Ectodermal cell (in vitro differentiated cells): ENCODE measurements around the gene ENTR1.

ENCODE experiments used
- H3K27ac ChIP-seq: 2 replicates; pipeline ENCODE4 v1.7.0; 2013; ENCODE audit warnings: mild to moderate bottlenecking, low read depth, low read length; ENCODE audit not compliant: insufficient read depth, poor library complexity, severe bottlenecking
- H3K27me3 ChIP-seq: 2 replicates; pipeline ENCODE4 v1.7.0; 2013; ENCODE audit warnings: mild to moderate bottlenecking, low read length; ENCODE audit not compliant: insufficient read depth, control insufficient read depth, poor library complexity, severe bottlenecking
- H3K36me3 ChIP-seq: one replicate; pipeline ENCODE4 v1.7.0; 2013; ENCODE audit warnings: low read length; ENCODE audit not compliant: control insufficient read depth, insufficient read depth
- H3K4me1 ChIP-seq: one replicate; pipeline ENCODE4 v1.7.0; 2013; ENCODE audit warnings: low read length; ENCODE audit not compliant: control insufficient read depth, insufficient read depth
- H3K4me3 ChIP-seq: 2 replicates; pipeline ENCODE4 v1.7.0; 2013; ENCODE audit warnings: low read depth, low read length, control low read depth; ENCODE audit not compliant: insufficient read depth
- H3K9me3 ChIP-seq: 2 replicates; pipeline ENCODE4 v1.7.0; 2013; ENCODE audit warnings: mild to moderate bottlenecking, low read length, moderate library complexity; ENCODE audit not compliant: control insufficient read depth
- WGBS, 2 experiments: methylation state at CpG; one replicate each; pipeline ENCODE4 v1.1.7; 2013; ENCODE audit warnings: missing lambda C conversion rate in 2 of 2; 5-methylcytosine and 5-hydroxymethylcytosine counted together

Gene ENTR1

DNA sequence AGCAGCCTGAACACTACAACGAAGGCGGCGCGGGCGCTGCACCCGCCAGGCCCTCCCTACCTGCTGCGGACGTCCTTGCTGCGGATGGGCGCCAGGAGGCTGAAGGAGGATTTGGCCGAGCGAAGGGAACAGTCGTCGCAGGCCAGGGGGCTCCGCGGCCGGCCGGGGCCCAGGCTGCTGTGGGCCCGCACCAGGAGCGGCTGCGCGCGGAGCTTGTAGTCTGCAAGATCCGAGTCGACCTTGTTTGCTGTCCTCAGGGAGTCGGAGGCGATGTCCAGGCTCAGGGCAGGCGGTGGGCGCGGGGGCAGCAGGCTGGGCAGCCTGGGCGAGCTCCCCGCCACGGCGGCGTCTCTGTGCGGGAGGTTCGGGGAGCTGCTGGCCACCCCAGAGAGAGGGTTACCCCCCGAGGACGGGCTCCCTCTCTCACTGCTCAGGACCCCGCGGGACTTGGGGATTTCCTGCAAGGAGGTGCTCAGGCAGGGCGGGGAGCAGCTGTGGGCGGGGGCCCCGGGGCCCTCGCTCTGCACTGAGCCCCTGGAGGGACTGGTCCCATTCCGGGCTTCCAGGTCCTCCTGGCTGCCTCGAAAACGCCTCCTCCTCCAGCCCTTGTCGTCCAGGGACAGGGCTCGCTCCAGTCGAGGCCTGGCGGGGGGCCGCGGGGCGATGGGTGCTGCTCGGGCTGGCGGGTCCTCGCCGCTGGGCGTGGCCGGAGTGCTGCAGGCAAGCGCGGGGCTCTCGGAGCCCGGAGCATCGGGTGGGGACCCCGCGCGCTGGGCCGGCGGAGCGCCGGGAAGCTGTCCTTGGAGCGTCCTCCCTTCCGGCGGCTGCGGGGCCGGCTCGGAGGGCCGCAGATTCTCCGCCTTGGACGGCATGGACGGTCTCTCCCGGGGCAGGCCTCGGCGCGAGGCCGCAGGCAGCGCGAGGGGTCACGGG is 28.4 kb upstream of the ENTR1 start:
- H3K4me3 ChIP-seq: peak overlapping the region; percentile 86
- no peak overlapping the region for H3K27ac ChIP-seq
- no peaks in the 10 kb centered on the region for H3K36me3 ChIP-seq
- peaks cover 8% of the 10 kb centered on the region for H3K4me1 ChIP-seq
- no peaks in the 10 kb centered on the region for H3K27me3 ChIP-seq
- WGBS, 2 experiments: 1% methylated on average over 91 of the region's 91 CpGs
- H3K9me3 ChIP-seq: no peaks in the 10 kb centered on the region

DNA sequence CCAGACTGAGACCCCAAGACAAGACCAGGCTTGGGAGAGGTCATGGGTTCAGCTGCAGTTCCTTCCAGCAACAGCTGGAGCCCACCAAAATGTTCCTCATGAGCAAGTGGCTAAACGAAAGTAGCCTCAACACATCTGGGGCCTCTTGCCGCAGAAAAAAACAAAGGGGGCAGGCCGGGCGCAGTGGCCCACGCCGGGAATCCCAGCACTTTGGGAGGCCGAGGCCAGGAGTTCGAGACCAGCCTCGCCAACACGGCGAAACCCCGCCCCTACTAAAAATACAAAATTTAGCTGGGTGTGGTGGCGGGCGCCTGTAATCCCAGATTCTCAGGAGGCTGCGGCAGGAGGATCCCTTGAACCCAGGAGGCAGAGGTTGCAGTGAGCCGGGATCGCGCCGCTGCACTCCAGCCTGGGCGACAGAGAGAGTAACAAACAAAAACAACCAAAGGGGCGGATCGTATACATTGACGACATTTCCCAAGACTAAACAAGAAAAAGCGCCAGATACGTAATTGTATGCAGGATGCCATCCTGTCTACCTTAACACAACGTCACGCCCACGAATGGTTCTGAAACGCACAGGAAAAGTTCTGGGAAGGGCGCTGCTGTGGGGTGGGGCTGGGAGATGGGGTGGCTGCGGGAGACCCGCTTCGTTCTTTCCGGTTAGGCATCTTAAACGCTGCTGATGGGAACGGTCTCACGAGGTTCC is 27.6 kb upstream of the ENTR1 start:
- Histone ChIP-seq H3K4me1 (peaks cover 8% of the 10 kb centered on the region), H3K9me3 (no peaks in the 10 kb centered on the region), H3K36me3 (no peaks in the 10 kb centered on the region), H3K27me3 (no peaks in the 10 kb centered on the region), H3K27ac (no peak overlapping the region), H3K4me3 (peak overlapping the region; percentile 86)
- 60 to 62% methylated on average over 37 of the region's 37 CpGs for WGBS, 2 experiments

DNA sequence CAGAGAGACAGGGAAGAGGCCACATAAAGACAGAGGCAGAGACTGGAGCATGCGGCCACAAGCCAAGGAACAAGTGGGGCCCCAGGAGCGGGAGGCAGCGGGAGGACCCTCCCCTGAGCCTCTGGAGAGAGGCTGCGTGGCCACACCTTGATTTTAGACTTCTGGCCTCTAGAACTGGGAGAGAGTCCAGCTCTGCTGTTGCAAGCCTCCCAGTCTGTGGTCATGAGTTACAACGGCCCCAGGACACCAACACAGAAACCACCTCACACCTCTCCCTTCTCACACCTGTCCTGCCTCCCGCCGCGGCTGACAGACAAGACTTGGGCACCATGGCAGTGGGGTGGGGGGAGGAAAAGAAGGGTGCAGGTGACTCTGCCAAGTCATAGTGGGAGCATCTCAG is 27.0 kb upstream of the ENTR1 start:
- Histone ChIP-seq H3K27ac (no peak overlapping the region), H3K27me3 (no peaks in the 10 kb centered on the region), H3K4me1 (peaks cover 8% of the 10 kb centered on the region), H3K4me3 (peak overlapping the region; percentile 86), H3K9me3 (no peaks in the 10 kb centered on the region), H3K36me3 (no peaks in the 10 kb centered on the region)
- WGBS, 2 experiments: 94 to 96% methylated on average over 8 of the region's 8 CpGs

DNA sequence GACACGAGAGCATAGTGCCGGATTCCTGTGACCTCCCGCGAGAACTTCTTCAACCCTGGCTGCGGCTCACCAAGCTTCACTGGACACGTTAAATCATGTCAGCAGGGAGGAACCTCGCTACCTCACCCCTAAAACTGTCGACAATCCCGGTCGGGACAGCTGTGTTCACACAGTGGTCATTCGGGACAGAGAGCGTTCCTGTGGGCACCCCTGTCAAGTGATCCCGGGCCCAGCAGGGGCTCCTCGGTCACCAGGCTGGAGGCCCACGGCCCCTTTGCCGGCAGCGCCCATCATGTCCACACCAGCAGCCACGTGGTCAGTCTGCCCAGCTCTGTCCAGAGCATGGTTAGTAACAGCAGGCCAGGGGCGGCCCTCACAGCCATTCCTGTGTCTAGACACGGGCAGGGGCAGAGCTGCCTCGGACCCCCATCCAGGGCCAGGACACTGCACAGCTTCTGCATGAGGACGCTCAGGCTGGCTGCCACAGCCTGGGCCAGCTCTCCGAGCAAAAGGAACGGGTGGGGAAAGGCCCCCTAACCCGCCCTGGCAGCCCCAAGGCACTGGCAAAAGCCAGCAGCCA is 25.7 kb upstream of the ENTR1 start:
- Histone ChIP-seq H3K27ac (no peak overlapping the region), H3K27me3 (no peaks in the 10 kb centered on the region), H3K36me3 (no peaks in the 10 kb centered on the region), H3K4me3 (no peak overlapping the region), H3K9me3 (no peaks in the 10 kb centered on the region), H3K4me1 (peaks cover 8% of the 10 kb centered on the region)
- 86% methylated on average over 25 of the region's 25 CpGs for WGBS, 2 experiments

DNA sequence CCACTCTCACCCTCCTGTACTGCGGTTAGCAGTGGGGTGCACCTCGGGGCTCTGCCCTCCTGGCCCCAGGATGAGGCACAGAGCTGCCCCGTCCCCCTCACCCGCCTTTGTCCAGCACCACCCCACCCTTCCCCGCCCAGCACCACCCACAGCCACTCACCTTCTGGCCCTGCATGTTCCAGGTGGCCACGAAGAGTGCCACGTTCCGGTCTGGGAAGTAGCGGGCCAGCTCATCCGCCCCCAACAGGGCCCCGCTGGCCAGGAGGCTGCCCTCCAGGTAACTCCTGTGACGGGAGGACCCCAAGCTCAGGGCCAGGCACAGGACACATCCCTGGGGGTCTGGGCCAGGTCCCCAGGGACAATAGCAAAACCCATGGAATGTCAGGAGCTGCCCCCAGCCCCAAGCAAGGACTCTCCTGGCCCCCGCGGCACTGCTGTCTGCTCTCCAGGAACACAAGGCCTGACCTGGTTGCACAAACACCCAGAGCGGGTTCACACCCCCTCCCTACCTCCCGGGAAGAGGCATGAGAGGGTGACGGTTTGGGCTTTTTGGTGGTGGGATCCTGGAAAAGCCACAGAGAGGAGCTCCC is 24.3 kb upstream of the ENTR1 start:
- no peak overlapping the region for H3K4me3 ChIP-seq
- no peaks in the 10 kb centered on the region for H3K9me3 ChIP-seq
- no peaks in the 10 kb centered on the region for H3K27me3 ChIP-seq
- H3K4me1 ChIP-seq: peaks cover 8% of the 10 kb centered on the region
- WGBS, 2 experiments: 95 to 96% methylated on average over 17 of the region's 17 CpGs
- peaks cover 10% of the 10 kb centered on the region for H3K36me3 ChIP-seq
- no peak overlapping the region for H3K27ac ChIP-seq

DNA sequence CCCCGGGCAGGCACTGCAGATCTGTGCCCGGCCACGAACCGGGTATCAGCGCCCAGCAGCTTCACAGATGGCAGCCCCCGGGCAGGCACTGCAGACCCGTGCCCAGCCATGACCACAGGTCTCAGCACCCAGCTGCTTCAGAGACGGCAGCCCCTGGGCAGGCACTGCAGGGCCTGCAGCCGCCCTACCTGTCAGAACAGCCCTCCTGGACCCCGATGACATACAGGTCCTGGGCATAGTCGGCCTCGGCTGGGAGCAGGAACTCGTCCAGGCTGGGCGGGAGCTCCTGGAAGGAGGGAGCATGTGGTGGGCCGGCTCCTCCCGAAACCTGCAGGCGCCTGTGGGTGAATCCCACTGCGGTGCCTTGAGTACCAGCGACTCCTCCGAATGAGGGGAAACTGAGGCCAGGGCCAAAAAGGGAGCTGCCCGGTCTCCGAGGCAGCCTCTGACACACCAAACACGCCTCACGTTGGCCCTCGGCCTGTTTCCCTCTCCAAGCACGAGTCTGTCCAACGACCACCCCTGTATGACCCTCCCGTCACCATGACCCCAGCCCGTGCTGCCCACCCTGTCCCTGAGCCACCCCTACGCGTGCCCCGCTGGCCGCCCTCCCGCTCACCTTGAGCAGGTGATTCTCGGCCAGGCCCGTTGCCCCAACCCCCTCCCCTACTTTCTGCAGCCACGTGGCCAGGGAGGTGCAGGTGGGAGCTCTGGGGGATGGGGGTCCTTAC is 23.6 kb upstream of the ENTR1 start:
- Histone ChIP-seq H3K36me3 (peaks cover 17% of the 10 kb centered on the region), H3K27me3 (no peaks in the 10 kb centered on the region)

DNA sequence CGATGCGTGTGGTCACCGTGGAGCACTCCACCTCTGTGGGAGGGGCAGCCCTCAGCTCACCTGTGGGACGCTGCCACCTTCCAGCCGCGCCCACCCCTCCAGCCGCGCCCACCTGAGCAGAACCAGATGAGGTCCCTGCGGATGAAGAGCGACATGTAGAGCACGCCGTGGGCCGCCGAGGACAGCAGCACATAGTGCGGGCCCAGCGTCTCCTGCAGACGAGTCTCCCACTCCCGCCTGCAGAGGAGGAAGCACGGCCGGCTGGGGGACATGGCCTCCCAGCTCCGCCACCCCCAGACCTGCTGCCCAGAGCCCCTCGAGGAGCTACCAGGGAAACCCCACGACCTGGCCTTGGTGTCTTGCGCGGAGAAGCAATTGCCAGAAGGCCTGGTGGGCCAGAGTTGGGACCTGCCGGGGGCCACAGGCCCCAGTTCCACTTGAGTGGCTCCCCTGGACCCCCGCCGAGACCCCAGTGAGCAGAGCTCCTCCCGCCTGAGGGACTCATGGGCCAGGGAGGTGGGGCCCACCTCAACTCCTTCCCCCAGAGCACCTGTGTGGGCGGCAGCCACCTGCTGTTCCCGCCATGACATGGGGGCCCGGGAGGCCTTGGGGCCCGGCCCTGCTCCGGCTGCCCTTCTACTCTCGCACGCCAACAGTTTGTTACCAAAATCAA is 22.8 kb upstream of the ENTR1 start:
- peaks cover 8% of the 10 kb centered on the region for H3K4me1 ChIP-seq
- peaks cover 17% of the 10 kb centered on the region for H3K36me3 ChIP-seq
- 89 to 90% methylated on average over 36 of the region's 36 CpGs for WGBS, 2 experiments
- no peaks in the 10 kb centered on the region for H3K9me3 ChIP-seq
- no peaks in the 10 kb centered on the region for H3K27me3 ChIP-seq
- no peak overlapping the region for H3K27ac ChIP-seq
- H3K4me3 ChIP-seq: no peak overlapping the region

More for the DNA sequence above, 23.6 kb upstream of the ENTR1 start:
- H3K9me3 ChIP-seq: no peaks in the 10 kb centered on the region
- peaks cover 8% of the 10 kb centered on the region for H3K4me1 ChIP-seq
- 95 to 96% methylated on average over 37 of the region's 37 CpGs for WGBS, 2 experiments
- no peak overlapping the region for H3K27ac ChIP-seq
- no peak overlapping the region for H3K4me3 ChIP-seq

DNA sequence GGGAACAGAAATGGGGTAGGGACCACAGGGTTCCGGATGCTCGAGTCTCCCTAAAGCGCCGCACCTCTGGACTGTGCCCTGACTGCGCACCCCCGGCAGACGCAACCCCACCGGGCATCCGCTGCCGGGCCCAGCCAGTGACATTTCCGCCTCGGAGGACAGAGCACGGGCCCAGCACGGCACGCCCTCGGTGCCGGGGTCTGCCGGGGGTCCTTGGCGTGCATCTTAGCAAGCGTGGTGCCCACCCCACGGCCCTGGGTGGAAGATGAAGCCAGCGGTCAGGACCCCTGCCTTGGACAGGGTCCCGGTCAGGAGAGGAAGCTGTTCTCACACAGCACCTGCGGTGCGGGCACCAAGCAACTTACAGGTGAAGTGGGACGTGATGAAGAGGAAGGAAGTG is 22.2 kb upstream of the ENTR1 start:
- H3K27ac ChIP-seq: no peak overlapping the region
- H3K4me1 ChIP-seq: peaks cover 2% of the 10 kb centered on the region
- no peaks in the 10 kb centered on the region for H3K9me3 ChIP-seq
- H3K27me3 ChIP-seq: no peaks in the 10 kb centered on the region
- peaks cover 17% of the 10 kb centered on the region for H3K36me3 ChIP-seq
- no peak overlapping the region for H3K4me3 ChIP-seq
- WGBS, 2 experiments: 85 to 86% methylated on average over 26 of the region's 26 CpGs

DNA sequence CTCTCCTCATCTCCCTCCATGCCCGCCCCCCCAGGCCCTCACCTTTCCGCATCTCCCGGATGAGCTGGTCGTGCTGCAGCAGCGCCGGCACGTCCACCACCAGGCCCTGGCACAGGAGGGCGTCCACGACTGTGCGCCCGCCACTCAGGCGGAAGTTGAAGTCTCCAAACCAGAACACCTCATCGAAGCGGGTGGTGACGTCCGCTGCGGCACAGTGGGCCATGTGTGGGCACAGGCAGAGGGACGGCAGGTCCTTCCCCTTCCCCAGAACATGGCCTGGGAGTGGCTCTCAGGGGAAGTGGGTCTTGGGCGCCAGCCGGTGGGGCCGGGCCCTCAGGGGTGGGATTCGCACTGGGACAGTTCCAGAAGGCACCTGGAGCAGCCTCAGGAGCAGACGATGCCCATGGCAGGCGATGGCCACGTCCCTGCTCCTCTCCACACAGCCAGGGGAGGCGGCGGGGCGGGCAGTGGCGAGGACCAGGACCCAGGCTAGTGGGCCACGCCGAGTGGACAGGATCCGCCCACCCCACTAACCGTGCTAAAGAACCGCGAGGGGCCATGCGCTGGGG is 21.5 kb upstream of the ENTR1 start:
- no peaks in the 10 kb centered on the region for H3K4me1 ChIP-seq
- no peaks in the 10 kb centered on the region for H3K27me3 ChIP-seq
- WGBS, 2 experiments: 96 to 97% methylated on average over 36 of the region's 36 CpGs
- no peak overlapping the region for H3K27ac ChIP-seq
- peaks cover 17% of the 10 kb centered on the region for H3K36me3 ChIP-seq
- H3K9me3 ChIP-seq: no peaks in the 10 kb centered on the region
- H3K4me3 ChIP-seq: no peak overlapping the region
